GM21825 (cell line): Measurements from ENCODE around the gene PER2.
"Not testable (repeated sequence)": the region's sequence is repeated elsewhere in the genome, so short reads cannot be mapped to it uniquely, and the experiment has no call there.

Experiments
- ATAC-seq: cut with Tn5 transposase; IDR thresholded peaks from one replicate; pipeline ENCODE4 v1.9.1; 2021; ENCODE audit warnings: mild to moderate bottlenecking, moderate library complexity; ENCODE audit not compliant: unreplicated experiment

Gene PER2

DNA sequence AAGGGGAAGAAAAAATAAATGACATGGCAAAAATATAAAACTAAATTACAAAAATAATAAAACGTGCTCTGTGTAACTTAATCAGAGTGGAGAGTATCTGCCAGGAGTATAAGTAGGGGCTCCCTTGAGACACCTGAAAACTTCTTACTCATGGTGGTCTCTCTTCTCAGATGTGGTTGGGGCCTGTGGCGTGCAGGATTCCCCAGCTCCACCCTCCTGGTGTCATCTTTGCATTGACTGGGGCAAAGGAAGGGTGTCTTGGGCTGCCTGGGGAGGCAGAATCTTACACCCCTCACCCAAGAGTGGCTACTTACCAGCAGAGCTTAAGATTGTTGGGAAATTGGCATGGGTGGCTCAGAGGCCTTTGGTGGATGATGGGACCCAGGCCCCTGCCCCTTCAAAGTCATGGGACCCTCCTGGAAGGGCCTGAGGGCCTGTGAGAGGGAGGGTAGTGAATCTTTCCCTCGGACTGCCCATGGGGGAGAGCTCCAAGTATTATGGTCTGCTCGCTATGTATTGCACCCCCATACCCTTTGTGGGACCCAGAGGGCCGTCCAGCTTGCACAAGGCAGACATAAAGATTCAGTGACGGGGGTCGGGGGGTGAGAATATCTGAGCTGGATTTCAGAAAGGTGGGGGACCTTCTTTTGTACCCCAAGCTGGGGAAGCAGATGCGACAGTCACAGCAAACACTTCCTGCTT lies 25.0 kb upstream of the PER2 start:
- ATAC-seq, result no peak

- ATAC-seq, result not testable (repeated sequence)
These were observed 22.3 kb upstream of the PER2 start for GRCh38 chr2:238310721-238311120.

DNA sequence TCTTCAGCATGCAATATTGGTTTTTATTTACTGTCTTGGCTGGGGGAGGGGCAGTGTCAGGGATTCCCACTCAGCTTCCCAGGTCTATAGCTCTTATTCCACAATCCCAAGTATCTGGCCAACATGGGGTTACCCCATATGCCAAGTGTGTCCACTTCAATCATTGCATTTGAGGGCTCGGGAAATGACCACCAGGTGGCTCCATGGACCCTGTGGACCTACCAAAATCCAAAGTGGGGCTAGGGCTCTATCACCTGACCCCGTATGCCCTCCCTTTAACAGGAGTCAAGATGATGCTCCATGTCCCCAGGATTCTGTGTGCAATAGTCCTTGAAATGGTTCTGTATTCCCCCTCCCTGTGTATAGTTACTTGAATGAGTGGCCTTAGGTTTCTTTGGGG lies 19.8 kb upstream of the PER2 start:
- no peak for ATAC-seq

GRCh38 chr2:238306672-238306998 lies 18.2 kb upstream of the PER2 start:
- no peak for ATAC-seq

DNA sequence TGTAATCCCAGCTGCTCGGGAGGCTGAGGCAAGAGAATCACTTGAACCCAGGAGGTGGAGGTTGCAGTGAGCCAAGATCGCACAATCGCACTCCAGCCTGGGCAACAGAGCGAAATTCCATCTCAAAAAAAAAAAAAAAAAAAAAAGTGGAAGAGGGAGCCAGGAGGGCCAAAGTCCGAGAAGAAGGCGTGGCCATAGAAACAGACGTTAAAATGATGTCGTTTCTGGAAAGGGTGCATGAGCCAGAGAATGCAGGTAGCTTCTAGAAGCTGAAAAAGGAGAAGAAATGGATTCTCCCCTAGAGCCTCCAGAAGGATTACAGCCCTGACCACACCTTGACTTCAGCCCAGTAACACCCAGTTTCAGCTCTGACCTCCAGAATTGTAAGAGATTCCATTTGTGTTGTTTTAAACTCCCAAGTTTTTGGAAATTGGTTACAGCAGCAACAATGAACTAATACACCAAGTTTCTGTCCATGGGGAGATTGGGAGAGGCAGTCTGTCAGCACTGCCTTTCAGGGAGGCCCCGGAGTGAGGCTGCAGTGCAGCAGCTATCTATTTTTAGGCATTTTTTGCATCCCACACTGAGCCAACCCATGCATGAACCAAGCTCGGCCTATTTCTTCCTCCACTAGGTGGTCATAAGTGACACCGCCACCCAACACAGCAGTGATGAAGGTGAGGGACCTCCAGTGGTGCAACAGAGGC lies 17.7 kb upstream of the PER2 start:
- ATAC-seq, result no peak

- ATAC-seq, result no peak
These were observed 16.9 kb upstream of the PER2 start for GRCh38 chr2:238305092-238305862.

- no peak for ATAC-seq
These were observed 15.7 kb upstream of the PER2 start for GRCh38 chr2:238304116-238304515.

DNA sequence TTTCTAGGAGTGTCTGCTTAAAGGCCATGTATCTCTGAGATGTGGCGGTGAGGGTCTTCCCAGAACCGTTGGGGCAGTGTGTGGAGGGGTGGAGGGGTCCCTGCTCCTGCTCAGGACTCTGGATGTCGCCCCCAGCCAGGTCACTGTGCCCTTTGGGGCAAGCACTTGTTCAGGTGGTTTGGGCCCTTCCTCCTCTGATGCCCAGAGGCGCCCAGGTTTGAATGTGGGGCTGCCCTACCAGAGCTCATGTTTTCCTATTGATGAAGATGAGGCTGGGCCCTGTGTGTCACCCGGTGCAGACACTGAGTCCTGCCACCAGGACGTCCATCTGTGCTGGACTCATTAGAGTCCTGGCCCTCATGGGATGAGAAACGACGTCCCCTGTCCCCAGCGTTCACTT lies 14.3 kb upstream of the PER2 start:
- ATAC-seq, result no peak

- ATAC-seq, result no peak
These were observed 13.7 kb upstream of the PER2 start for GRCh38 chr2:238302087-238302486.

GRCh38 chr2:238299803-238300202 lies 11.4 kb upstream of the PER2 start:
- ATAC-seq, result no peak

DNA sequence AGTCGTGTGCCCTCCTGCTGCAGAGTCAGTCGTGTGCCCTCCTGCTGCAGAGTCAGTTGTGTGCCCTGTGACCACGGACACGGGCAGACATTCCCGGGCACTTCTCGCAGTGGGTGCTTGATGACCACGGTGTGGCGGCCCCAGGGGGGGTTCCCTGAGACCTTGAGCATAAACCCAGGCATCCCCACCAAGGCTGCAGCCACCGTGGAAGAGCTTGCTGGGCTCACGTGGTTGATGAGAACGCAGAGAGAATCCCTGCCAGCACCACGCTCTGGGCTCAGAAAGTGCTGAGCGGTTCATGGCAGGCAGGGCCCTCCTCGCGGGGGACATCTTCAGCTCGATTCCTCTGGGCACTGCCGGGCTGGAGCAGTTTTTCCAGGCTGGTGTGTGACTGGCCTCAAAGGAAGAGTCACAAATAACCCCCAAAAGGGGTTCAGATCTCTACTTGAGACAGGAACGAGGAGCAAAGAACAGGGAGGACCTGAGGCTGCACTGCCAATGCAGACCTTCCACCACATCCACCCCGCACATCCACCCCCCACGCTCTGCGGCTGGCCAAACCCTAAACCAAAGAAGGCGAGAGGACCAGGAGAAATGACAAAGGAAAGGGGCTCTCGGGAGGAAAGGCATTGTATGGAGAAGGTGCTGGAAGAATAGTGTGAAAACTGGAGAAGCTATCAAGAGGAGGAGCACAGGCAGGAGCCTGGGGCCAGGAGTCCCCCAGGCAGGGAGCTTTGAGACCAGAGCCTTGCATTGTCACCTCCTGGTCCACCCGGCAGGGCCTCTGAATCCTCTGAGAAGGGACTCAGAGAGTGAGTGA lies 8.4 kb upstream of the PER2 start:
- ATAC-seq, result no peak

GRCh38 chr2:238295144-238296112 lies 7.0 kb upstream of the PER2 start:
- no peak for ATAC-seq

DNA sequence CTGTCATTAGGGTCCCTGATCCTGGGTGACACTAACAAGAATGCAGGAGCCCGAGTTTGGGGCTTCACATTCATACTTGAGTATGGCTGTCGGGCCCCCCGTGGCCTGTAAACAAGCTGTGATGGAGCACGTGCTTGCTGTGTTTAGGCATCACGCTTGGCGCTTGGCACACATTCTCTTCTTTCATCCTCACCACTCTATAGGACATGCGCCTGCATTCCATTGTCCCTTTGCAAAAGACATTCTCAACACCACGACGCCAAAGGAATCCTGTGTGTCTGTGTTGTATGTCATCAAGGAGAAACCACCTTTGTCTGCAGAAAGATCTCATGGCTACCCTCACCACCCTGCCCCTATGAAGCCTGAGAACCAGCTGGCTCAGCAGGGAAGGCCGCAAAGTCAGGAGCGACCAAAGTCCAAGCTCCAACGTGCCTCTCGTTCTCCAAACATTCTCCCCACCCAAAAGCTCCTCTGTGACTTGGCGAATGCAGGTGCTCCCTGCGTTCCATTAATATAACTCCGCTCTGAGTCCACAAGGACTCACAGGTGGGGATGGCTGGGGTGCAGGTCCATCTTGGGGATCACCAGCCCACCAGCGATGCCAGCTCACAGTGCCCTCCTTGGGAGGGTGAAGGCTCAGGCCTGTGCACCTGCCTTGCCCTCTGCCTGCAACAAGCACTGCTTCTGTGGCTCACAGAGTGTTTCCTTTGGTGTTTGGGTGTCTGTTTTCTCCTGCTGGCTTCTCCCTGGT lies 6.2 kb upstream of the PER2 start:
- ATAC-seq, result no peak

- no peak for ATAC-seq
These were observed 5.6 kb upstream of the PER2 start for GRCh38 chr2:238294046-238294392.

GRCh38 chr2:238291550-238292281 lies 3.3 kb upstream of the PER2 start:
- no peak for ATAC-seq

GRCh38 chr2:238290715-238291549 lies 2.5 kb upstream of the PER2 start:
- ATAC-seq, result no peak

- ATAC-seq, result no peak
These were observed 1.7 kb upstream of the PER2 start for GRCh38 chr2:238290091-238290509.

- ATAC-seq, result no peak
These were observed 1.2 kb upstream of the PER2 start for GRCh38 chr2:238289574-238289973.
